ENCODE measurements around the gene TNS1.
A peak's percentile ranks its signal among the peaks of the same experiment; 100 is the strongest.
"Not testable (repeated sequence)": the region's sequence is repeated elsewhere in the genome, so short reads cannot be mapped to it uniquely, and the experiment has no call there.

TNS1 gene

DNA sequence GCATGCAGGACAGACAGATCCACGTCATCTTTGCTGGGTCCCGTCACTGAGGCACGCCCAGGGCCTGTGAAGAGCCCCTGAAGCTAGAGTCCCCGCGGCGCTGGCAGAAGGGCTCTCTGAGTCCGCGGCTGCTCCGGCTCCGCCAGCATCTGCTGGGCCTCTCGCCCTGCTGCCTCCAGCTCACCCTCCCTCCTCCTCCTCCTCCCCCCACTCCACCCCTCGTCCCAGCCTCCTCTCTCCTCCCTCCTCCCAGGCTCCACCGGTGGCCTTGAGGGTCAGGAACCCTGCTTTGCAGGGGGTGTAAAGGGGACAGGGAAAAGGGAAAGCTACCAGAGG is at the start of gene TNS1:
Gene TNS1 (minus strand): TSS at position 151 of the 336 bp plus-strand sequence. CDS start 123 bp downstream, at position 28.
- no peak for DNase-seq

DNA sequence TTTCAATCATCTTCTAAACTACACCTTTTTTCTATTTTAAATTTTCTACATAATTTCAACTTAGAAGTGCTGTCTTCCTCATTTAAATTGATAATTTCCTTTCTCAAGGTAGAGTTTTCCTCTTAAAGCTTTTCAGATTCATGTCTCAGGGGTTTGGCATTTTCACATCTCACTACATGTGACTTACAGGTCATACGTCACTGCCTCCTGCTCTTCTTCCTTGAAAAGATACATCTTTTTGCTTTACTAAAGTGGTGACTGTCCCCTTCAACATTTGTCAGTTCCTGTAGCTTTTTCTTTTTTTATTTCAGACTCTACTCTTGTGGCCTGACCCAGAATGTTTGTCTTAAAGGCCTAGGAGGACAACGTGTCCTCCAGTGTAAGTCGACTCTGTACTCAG is 49.1 kb upstream of the TNS1 start:
- DNase-seq, result no peak

DNA sequence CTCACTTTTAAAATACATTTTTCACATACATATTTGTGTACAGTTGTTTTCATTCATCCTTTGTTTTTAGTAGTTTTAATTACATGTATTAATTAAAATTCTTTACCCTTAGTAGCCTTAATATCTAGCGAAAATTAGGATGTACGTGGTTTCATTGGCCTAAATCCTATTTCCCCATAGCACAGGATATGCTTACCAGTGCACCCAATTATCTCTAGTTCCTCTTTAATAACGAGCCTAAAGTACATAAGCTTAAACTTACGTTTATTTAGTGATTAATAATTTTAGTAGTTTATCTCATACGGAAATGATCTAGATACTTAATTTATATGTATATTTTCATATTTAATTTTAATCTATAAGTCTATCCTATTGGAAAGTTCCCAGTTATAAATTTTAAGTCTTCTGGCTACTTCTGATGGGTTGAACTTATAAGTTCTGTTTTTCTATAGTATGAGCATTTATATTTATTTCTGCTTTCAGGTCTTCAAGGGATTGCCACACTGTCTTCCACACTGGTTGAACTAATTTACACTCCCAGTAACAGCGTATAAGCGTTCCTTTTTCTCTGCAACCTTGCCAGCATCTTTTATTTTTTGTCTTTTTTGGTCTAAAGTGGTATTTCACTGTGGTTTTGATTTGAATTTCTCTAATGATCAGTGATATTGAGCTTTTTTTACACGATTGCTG is 44.9 kb upstream of the TNS1 start:
- DNase-seq, result no peak

DNA sequence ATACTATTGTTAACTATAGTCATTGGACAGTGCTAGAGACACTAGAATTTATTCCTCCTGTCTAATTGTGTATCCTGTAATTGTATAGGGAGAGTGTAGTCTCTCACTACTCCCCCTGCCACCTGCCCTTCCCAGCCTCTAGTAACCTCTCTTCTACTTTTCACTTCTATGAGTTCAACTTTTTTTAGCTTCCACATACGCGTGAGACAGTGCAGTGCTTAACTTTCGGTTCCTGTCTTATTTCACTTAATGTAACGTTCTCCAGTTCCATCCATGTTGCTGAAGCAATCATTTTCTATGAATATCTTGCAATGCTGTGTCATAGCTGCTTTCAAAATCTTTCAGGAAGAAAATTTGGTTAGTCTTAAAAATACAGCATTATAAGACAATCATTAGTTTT is 43.4 kb upstream of the TNS1 start:
- no peak for DNase-seq

DNA sequence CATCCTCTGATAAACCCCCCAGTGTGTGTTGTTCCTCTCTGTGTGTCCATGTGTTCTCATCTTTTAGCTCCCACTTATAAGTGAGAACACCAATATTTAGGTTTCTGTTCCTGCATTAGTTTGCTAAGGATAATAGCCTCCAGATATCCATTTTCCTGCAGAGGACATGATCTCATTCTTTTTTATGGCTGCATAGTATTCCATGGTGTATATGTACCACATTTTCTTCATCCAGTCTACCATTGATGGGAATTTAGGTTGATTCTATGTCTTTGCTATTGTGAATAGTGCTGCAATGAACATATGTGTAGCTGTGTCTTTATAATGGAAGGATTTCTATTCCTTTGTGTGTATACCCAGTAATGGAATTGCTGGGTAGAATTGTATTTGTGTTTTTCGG is 41.8 kb upstream of the TNS1 start:
- DNase-seq, result not testable (repeated sequence)

DNA sequence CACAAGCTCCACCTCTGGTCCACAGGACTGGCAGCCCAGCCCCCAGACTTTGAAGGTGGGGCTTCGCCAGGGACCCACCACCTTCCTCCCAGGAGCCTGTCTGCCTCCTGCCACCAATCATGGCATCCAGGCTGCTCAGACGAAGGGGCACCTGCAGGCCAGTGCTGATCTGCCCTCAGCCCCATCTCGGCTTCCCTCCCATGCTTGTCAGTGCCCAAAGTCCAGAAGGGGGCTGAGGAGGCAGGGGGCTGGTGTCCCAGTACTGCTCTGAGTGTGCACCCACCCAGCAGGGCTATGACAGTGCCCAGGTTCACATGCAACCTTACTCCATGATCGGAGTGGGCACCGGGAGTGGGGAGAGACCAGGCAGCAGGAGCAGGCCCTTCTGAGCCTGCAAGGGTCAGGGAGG is 40.9 kb upstream of the TNS1 start:
- DNase-seq, result peak; percentile 14

DNA sequence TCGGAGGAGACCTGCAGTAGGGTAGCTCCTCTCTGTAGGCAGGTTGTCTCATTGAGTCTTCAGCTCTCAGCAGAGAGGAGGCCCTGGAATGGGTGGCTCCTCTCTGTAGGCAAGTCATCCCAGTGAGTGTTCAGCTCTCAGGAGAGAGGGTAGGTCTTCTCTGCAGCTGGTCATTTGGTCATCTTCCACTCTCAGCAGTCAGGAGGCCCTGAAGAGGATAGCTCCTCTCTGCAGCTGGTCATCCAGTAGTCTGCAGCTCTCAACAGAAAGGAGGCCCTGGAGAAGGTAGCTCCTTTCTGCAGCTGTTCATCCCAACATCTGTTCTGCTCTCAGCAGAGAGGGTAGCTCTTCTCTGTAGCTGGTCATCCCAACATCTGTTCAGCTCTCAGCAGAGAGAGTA is 40.3 kb upstream of the TNS1 start:
- no peak for DNase-seq

DNA sequence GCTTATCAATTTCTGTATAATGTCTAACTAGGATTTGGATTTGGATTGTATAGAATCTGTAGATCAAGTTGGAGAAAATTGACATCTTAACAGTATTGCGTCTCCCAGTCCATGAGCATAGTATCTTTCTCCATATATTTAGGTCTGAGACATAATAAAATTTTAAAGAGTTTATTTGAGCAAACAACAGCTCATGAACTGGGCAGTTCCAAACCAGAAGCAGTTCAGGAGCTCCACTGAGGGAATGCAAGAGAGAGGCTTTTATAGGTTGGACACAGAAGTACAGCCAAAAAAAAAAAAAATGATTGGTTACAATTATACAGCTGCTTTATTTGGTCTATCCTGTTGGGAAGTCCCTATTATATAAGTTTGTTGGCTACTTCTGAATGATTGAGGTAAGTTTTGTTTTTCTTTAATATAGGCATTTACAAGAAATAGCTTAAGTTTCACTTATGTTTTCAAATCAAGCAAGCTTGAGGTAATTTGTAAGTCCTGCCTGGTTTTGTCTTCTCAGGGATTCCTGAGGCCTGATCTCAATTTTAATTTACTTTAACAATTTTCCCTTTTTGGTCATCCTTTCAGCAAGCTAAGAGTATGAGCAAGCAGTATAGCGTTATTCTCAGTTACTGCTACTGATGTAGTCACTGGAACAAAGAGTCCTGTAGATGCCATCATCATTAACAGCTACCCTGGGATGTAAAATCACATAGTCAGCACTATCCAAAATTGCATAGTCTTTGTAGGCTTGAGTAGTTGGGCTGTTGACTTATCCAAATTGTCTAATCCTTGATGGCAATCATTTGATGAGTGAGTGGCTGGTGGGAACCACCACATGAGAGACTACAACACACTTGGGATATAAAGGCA is 38.7 kb upstream of the TNS1 start:
- no peak for DNase-seq

DNA sequence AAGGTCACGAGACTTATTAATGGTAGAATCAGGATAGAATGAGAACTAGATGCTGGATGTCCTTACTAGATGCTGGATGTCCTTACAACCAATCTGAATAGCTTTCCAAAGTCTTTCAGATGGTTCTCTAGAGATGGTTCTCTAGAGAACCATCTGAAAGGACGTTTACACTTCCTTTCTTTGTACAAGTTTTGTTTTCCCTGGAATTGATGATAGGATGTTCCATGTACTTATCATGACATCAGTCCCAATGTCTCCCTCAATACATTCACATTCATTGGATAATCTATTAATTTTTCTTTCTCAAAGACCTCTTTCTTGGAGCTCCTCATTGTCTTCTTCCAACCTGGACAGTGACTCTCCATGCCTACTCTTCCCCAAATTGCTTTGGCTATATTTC is 38.1 kb upstream of the TNS1 start:
- DNase-seq, result no peak

DNA sequence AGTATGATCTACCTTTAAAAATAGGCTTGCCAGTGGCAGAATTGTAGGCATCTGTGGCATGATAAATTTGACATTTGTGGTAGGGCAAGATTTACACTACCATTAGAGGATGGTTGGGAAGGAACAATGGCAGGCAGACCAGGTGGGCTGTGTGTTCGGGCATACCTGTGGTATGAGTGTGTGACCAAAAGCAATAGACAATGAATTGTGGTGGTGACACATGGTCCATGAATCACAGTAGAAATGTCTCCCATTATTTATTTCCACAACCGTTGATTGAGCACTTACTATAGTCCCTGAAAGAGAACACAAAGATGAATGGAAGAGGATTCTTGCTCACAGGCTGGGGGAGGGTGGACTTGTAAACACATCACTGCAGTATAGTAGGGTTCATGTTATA is 36.4 kb upstream of the TNS1 start:
- DNase-seq, result no peak

DNA sequence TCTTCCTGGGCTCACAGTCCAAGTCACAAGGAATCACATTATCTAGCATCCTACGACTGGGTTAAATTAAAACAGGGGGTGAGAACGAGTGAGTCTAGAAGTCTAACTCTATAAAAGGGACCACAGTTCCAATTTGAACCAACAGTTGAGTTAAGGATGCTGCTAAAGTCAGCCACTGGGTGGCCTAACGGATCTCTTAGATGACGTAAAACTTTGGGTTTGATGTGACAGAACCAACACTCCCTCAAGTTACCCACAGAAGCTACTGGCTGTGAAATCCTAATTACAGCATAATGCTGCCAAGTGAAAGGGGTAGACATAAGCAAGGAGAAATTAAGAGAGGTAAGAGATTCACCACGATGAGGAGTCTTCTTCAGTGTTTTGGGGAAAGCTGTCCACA is 33.6 kb upstream of the TNS1 start:
- DNase-seq, result peak; percentile 11

DNA sequence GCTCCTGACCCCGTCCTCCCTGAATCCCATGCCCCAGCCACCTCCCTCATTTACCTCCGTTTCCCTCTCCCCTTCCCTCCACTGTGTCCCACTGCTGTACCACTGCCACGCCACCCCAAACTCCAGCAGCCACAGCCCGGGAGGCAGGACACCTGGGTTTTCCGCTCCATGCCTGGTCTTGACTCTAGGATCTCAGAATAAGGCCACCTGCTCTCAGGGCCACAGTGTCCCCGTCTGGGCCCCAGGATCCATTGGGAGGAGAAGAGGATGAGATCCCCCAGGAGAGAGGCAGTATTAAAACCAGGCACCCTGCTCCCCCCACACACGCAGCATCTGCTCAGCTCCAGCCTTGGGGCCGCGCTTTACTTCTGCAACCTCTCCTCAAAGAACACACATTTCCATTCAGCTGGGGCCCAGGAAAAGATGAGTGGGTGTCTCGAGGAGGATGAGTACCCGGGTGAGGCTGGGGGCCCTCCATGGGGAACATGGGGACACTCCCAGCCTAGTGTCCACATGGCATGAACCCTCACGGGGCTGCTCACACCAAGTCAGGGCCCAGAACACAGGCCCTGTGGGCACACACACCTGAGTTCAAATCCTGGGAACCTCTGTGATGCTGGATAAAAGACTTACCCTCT is 32.8 kb upstream of the TNS1 start:
- peak; percentile 22 for DNase-seq

DNA sequence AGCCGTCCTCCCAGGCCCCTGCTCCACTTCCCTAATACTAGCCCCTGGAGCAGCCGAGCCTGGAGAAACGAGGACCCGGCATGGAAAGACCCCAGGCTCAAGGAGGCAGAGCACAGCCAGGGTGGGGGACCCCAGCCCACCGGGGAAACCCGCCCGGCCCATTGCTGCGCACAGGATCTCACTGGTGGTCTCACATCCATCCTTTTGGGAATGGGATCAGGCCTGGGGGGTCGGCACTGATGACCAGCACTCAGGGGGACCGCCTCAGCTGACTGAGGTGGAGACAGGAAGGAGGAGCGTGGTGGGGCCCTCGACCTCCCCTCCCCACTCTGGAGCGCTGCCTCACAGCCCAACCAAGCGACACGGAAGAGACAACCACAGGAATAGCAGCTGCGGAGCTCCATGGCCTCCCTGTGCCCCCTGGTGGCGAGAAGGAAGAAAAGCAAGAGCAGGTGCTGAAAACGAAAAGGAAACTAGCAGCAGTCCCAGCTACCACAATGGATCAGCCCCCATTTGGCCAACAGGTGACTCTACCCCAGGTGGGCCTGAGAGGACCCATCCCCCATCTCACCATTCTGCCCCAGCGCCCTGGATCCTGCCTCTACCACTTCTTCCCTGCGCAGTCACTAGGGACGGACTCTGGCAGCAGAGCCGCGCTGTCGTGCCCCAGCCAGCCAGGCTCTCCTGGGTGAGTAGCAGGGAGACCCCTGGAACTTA is 31.9 kb upstream of the TNS1 start:
- peak; percentile 72 for DNase-seq

DNA sequence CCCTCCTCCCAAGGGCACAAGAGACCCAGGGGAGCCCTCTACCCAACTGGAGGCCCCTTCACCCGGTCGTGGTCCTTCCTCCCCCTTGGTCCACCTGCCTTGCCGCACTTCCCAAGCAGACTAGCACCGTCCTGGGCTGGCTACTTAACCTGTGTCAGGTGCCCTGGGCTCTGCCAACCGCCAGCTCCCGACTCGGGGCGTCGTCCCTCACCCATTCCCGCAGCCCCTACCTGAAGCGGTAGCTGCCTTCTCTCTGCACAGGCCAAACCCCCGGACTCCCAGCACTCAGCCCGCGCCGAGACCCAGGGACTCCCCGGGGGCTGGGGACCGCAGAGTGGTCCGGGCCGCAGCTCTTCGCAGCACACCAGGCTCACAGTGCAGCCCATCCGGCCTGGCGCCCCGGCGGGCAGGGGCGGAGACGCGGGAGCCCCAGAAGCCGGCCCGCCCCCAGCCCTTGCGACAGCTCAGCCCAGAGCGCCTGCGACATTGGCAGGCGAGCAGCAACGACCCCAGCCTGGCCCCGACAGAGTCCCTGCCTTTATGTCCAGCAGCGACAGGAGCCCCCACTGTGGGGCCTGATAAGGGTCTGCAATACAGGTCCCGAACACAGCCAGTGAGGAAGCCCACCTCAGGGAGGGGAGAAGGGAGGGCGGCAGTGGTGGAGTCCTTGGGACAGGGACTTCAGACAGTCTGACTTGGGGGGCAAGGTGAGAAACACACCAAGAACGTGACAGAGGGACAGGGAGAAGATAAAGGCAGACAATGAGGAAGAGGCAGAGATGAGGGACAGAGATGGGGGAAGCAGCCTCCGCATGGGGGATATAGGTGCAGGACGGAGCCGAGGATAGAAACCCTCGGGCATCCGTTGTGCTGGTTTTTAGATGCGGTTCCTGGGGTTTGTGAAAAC is 31.0 kb upstream of the TNS1 start:
- peak; percentile 27 for DNase-seq

DNA sequence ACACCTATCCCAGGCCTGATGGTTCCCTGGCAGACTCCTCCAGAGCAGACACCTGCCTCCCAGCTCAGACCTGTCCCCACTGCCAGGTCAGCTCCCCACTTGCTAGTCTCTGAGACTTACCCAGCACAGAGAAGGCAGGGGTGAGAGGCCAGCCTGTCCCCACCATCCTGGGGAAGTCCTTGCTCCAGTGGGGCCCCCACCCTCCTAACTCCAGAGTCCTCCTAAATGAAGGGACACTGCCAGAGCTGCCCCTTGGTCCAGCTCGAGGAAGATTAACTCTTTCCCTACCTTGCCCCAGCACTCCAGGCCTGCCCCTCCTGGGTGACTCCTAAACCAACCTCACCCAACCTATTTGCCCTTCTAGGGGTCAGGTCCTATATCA is 30.4 kb upstream of the TNS1 start:
- no peak for DNase-seq

DNA sequence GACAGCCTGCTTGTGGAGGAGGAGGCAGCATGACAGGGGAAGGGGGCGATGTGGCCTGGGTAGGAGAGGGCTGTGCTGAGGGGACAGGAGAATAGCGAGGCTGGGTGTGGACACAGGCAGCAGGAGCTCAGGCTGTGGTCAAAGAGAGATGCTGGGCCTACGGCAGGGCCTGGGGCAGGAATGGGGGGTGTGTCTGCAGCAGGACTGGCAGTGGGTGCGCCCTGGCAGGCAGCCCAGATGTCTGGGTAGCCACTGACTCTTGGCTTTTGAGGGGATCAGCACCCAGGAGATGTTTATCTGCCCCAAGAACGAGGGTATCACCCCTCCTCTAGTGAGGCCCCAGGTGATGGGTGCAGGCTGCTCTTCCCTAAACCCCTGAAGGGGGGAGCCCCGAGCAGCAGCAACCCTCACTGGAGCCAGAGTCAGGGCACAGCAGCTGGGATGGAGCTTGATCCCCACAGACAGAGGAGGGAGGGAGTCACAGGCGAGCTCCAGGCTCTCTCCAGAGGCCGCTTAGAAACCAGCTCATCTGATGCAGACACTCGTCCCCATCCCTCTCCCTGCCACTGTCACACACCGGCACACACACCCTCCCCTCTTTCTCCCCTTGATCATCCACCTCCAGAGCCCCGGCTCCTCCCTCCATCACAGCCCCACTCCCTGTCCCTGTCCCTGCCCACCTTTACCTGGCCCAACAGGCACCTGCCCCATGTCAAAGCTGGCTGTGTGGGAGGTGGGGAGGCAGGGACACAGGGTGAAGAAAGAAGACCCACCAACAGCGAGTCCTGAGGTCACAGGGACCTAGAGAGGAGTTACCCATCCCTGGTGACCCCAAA is 29.8 kb upstream of the TNS1 start:
- DNase-seq, result peak; percentile 22

DNA sequence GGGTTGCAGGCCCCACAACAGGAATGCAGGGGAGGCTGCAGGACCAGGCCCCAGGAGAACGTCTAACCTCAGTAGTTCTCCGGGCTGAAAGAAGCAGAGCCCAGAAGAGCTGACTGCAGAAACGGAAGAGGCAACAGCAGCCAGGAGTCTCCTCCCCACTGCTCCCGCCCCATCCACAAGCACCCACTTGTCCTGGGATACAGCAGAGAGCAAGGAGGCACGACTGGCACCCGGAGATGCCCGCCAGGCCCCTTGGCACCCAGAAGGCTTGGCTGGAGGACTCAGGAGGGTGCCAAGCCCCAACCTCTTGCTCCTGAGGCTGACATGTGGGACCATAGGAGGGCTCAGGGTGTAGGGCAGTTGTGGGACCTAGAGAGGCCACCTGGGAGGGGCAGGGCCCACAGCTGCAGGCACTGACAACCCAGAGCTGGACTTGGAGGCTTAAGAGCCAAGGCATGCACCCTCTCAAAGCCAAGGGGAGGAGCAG is 29.0 kb upstream of the TNS1 start:
- no peak for DNase-seq

DNA sequence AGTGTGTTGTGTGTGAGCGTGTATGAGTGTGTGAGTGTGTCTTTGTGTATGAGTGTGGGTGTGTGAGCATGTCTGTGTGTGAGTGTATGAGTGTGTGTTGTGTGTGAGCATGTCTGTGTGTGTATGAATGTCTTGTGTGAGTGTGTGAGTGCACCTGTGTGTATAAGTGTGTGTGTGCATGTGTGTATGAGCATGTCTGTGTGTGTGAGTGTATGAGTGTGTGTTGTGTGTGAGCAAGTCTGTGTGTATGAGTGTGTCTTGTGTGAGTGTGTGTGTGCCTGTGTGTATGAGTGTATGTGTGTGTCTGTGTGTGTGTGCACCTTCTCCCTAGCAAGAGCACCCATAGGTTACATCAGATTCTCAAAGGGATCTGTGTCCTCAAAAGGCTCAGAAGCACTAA is 28.5 kb upstream of the TNS1 start:
- no peak for DNase-seq

DNA sequence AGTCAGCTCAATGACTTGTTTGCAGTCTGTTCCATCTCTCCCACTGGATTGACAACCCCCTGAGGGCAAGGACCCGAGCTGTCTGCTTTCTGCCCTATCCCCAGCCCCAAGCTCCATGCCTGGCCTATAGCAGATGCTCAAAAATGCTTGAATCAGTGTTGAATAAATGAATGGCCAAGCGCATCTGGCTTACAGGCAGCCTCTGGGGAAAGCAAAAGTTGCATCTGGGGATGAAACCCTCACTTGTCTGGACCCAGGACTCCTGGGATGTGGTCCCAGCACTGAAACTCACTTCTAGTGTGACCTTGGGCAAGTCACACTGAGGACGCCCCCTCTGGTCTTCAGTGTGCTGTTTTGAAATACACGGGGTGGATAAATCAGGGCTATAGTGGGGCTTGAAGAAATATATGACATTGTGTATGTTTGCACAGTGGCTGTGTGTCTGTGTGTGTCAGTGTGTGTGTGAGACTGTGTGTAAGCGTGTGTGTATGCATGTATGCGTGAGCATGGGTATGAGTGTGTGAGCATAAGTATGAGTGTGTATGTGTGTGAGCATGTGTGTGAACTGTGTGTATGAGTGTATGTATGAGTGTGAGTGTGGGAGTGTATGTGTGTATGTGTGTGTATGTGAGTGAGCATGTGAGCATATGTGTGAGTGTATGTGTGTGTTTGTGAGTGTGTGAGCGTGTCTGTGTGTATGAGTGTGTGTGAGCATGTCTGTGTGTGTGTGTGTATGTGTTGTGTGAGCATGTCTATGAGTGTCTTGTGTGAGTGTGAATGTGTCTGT is 27.8 kb upstream of the TNS1 start:
- peak; percentile 16 for DNase-seq

Measured in stimulated activated CD8-positive, alpha-beta memory T cell treated with anti-CD3 and anti-CD28 coated beads, Interleukin-4, amount 100 ng/mL, for 48 hours (primary cell).